GM19238 (cell line): Measurements from ENCODE around the gene SURF2.
A peak's percentile ranks its signal among the peaks of the same experiment; 100 is the strongest.

ENCODE experiments used
- DNase-seq: peaks from one replicate; pipeline ENCODE4 v3.0.0; 2011; ENCODE audit warnings: low spot score; ENCODE audit not compliant: insufficient read length

The SURF2 gene

DNA sequence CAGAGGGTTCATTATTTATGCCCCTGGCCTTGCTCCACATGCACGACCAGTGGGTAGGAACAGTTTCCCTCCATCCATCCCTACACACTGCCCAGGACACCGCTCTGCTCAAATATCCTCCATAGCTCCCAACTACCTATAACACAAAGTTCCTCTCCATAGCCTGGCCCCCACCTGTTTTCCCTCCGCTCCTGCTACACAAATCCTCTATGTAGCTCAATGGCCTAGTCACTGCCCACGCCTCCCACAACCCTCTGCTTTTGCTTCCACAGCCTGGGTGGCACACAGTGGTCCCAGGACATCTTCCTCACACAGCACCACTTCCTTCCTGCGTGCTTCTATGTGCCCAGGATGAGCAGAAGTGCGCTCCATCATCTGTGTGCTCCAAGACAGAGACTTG lies 41.0 kb downstream of the SURF2 start:
- DNase-seq, result no peak

DNA sequence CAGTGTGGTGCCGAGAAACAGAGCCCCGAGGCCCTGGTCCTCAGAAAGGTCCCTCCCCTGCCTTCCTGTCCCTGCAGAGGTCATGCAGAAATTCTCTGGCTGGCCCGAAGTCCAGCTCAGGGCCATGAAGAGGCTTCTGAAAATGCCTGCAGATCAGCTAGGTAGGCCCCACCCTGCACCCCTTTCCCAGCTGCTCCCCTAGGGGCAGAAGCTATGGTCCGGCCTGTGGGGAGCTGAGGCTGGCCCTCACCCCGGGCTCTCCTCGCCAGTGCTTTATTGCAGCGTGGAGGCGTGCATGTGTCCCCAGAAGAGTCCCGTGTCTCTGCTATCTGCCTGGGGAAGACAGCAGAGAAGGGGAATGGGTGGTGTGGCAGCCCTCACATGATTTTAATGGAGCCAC lies 41.5 kb downstream of the SURF2 start:
- DNase-seq, result no peak

- no peak for DNase-seq
Measured at GRCh38 chr9:133400292-133400691, 43.9 kb downstream of the SURF2 start.

DNA sequence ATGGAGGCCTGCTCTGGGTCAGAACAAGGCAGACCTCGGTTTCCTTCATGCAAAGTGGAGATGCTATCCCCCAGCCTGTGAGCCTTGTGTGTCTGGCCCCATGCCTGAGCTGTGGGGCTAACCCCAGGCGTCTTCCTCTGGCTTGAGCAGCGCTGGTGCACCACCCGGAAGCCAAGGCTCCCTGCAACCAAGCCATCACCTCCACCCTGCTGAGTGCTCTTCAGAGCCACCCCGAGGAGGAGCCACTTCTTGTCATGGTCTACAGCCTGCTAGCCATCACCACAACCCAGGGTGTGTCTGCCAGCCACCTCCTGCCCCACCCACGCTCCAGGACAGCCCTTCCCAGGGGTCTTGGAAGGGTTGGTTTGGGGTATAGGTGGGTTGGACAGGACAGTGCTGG lies 45.2 kb downstream of the SURF2 start:
- DNase-seq, result no peak

- no peak for DNase-seq
Measured at GRCh38 chr9:133402689-133403088, 46.3 kb downstream of the SURF2 start.

GRCh38 chr9:133403766-133404453 lies 47.6 kb downstream of the SURF2 start:
- no peak for DNase-seq

DNA sequence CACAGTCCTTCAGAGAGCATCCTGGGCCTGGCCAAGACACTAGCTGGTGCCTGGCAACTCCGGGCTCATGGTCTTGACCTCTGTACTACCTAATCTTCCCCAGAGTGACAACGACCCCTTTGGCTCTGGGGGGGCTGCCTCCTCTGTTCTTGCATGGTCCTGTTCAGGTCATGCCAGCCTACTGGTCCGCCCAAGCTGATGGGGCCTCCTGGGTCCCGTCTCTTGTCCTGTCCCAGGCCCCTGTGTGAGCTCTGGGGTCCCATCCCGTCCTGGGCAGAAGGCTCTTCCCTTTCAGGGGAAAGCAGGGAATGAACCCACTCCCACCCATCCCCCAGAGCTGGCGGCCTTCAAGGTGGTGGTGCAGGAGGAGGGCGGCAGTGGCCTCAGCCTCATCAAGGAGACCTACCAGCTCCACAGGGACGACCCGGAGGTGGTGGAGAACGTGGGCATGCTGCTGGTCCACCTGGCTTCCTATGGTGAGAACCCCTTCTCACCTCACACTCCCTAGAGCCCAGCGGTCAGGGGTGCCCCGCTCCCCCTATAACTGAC lies 48.2 kb downstream of the SURF2 start:
- no peak for DNase-seq

DNA sequence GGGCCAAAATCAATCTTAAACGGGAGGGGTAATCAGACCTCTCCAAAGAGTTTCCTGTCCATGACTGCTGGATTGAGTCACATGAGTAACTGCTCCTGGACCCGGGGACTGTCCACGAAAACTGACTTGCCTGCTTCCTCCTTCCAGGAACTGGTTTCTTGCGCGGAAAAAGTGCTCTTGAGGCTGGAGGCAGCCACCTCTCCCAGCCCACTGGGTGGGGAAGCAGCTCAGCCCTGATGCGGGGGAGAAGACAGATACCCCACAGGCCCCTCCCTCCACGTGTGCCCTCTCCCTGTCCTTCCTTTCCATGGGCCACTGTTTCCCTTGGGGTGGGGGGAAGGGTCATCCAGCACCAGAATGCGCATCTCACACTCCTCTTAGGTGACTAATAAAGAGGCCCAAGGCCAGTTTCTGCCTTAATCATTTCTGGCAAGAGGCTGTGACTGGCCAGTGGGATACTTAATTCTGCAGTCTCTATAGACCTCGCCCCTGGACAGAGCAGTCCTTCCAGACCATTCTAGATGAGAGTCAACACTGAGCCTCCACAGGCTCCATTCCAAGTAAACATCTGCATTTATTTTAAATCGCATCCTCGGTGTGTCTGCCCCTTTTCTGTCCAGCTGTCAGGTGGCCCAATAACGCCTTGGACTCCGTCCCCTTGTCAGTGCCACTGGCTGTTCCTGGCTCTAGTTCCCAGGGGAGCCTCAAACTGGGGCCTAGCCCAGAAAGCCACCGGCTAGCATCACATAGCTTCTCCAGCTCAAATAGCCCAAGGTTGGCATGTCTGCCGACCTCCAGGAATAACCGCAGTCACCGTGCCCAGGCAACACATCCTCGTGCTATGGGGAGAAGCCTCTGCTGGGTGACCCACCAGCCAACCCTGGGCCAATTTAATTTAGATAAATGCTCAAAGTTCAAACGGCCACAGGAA lies 49.4 kb downstream of the SURF2 start:
- DNase-seq, result no peak

DNA sequence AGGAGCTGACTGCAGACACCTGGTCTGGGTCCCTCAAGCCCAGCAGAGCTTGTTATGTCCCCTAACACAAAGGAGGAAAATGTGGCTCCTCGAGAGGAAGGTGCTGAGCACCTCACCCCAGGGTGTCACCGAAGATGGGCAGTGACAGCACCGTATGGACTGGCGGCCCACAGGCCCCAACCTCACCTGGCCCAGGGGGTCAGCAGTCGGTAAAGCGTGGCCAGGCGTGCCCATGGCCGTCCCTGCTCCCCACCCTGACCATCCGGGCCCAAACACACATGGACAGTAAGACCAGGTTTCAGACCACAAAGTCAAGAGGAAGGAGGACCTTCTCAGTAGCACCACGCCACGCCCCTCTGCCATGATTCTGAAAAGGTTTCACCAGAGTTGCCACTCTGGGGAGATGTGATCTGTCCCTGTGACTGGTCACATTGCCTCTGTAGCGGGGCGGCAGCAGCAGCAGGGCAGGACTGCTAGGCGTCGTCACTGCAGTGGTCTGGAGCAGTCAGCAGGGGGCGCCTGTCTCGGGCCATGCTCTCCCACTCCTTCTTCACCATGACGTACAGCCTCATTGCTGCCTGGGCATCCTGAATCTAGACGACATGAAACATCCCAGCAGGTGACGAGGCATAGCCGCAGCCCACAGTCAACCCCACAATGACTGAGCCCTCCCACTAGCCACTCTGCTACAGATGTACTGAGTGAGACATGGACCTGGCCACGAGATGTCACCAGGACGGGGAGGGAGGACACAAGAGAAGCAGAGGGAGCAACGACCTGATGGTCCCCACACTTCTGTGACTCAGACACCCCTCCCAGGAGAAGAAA lies 50.3 kb downstream of the SURF2 start:
- peak; percentile 73 for DNase-seq

GRCh38 chr9:133408042-133408441 lies 51.7 kb downstream of the SURF2 start:
- DNase-seq, result no peak
